DMS53 treated with DMSO at 0.1 percent for 48 hours (cell line): ENCODE results near the gene DAPK3.
"Not testable (repeated sequence)": the region's sequence is repeated elsewhere in the genome, so short reads cannot be mapped to it uniquely, and the experiment has no call there.

Source experiments
- DNase-seq: peaks from one replicate; lab custom pipeline; 2025; ENCODE audit not compliant: unreplicated experiment; lab: John Stamatoyannopoulos, UW

DAPK3 gene

GRCh38 chr19:3955688-3956087 lies 15.2 kb downstream of the DAPK3 start:
- DNase-seq = no peak

- DNase-seq = not testable (repeated sequence)
Measured at GRCh38 chr19:3955276-3955675, 15.6 kb downstream of the DAPK3 start.

- no peak for DNase-seq
Measured at GRCh38 chr19:3954107-3954506, 16.8 kb downstream of the DAPK3 start.

- DNase-seq = not testable (repeated sequence)
Measured at GRCh38 chr19:3952755-3953276, 18.1 kb downstream of the DAPK3 start.

GRCh38 chr19:3950871-3951861 lies 19.7 kb downstream of the DAPK3 start:
- no peak for DNase-seq

GRCh38 chr19:3949997-3950859 lies 20.7 kb downstream of the DAPK3 start:
- no peak for DNase-seq

- no peak for DNase-seq
Measured at GRCh38 chr19:3949294-3949693, 21.6 kb downstream of the DAPK3 start.

GRCh38 chr19:3947316-3947933 lies 23.5 kb downstream of the DAPK3 start:
- not testable (repeated sequence) for DNase-seq

- DNase-seq = no peak
Measured at GRCh38 chr19:3945838-3946237, 25.1 kb downstream of the DAPK3 start.

GRCh38 chr19:3944018-3944721 lies 26.7 kb downstream of the DAPK3 start:
- no peak for DNase-seq

- DNase-seq = no peak
Measured at GRCh38 chr19:3942790-3943409, 28.0 kb downstream of the DAPK3 start.

GRCh38 chr19:3938300-3938950 lies 32.5 kb downstream of the DAPK3 start:
- not testable (repeated sequence) for DNase-seq

- DNase-seq = no peak
Measured at GRCh38 chr19:3936506-3937442, 34.1 kb downstream of the DAPK3 start.

GRCh38 chr19:3932931-3933810 lies 37.7 kb downstream of the DAPK3 start, which contains the start of gene NMRK2:
NMRK2 (plus strand) TSS chr19:3933069; CDS start chr19:3933672, 603 bp downstream.
- no peak for DNase-seq

GRCh38 chr19:3931041-3931440 lies 39.9 kb downstream of the DAPK3 start:
- no peak for DNase-seq

GRCh38 chr19:3923912-3924311 lies 47.0 kb downstream of the DAPK3 start:
- DNase-seq = no peak

- no peak for DNase-seq
Measured at GRCh38 chr19:3923096-3923758, 47.7 kb downstream of the DAPK3 start.
